K562 (cell line): ENCODE measurements around the gene MINDY4.
A peak's percentile ranks its signal among the peaks of the same experiment; 100 is the strongest.

Experiments
- CTCF ChIP-seq, 3 experiments: IDR thresholded peaks in 2 of 3; conservative IDR thresholded peaks in 1 of 3; 2 replicates each; pipeline ENCODE4 v1.5.1; 2011 to 2012; ENCODE audit warnings: low read length in 3 of 3, mild to moderate bottlenecking in 3 of 3, control low read depth in 2 of 3, improper control_type of control experiment in 1 of 3, inconsistent platforms in 1 of 3, low read depth in 1 of 3, mixed read lengths in 1 of 3, moderate library complexity in 1 of 3; ENCODE audit not compliant: insufficient read depth in 2 of 3
- NR2C2 ChIP-seq, 2 experiments: fragments of 200-800 bp in 1 of 2; sonication (Bioruptor generic) in 1 of 2; sonication (generic) in 1 of 2; formaldehyde crosslinking in 1 of 2; IDR thresholded peaks; 2 replicates each; pipeline versions ENCODE4 v1.6.1 to v1.8.0; 2016 to 2022; ENCODE audit warnings: mild to moderate bottlenecking in 1 of 2, missing compliant biosample characterization in 1 of 2, missing genetic modification characterization in 1 of 2, missing genetic modification reagents in 1 of 2
- POLR2A ChIP-seq: fragments of 450-650 bp; conservative IDR thresholded peaks from 2 replicates; pipeline ENCODE4 v1.6.1; 2016
- PTBP1 ChIP-seq: fragments of 200-400 bp; formaldehyde crosslinking; IDR thresholded peaks from 2 replicates; pipeline ENCODE4 v1.6.1; 2017; ENCODE audit warnings: low read depth, low read length
- PTRF ChIP-seq: fragments of 450-650 bp; IDR thresholded peaks from 2 replicates; pipeline ENCODE4 v1.6.1; 2016; ENCODE audit warnings: mild to moderate bottlenecking, missing genetic modification characterization, missing compliant biosample characterization

- no peak for TF ChIP-seq PTBP1
- no peak for TF ChIP-seq NR2C2 (CRISPR knock-in tag; IDR thresholded peaks at IDR 0.05)
- TF ChIP-seq NR2C2 (tag; IDR thresholded peaks at IDR 0.05) = no peak
- TF ChIP-seq CTCF (IDR thresholded peaks at IDR 0.05 in 2 of 3, conservative IDR thresholded peaks at IDR 0.05 in 1 of 3; ENCODE audit: insufficient read depth in 2 of 3, low read depth in 1 of 3, low read length in 3 of 3) = peak; percentile 94 to 97 (median 95)
- no peak for TF ChIP-seq POLR2A
- no peak for TF ChIP-seq PTRF
Measured at GRCh38 chr7:30938435-30939316, 167.5 kb downstream of the MINDY4 start.
